Measurements from ENCODE around the gene SLC9A1.

The SLC9A1 gene

DNA sequence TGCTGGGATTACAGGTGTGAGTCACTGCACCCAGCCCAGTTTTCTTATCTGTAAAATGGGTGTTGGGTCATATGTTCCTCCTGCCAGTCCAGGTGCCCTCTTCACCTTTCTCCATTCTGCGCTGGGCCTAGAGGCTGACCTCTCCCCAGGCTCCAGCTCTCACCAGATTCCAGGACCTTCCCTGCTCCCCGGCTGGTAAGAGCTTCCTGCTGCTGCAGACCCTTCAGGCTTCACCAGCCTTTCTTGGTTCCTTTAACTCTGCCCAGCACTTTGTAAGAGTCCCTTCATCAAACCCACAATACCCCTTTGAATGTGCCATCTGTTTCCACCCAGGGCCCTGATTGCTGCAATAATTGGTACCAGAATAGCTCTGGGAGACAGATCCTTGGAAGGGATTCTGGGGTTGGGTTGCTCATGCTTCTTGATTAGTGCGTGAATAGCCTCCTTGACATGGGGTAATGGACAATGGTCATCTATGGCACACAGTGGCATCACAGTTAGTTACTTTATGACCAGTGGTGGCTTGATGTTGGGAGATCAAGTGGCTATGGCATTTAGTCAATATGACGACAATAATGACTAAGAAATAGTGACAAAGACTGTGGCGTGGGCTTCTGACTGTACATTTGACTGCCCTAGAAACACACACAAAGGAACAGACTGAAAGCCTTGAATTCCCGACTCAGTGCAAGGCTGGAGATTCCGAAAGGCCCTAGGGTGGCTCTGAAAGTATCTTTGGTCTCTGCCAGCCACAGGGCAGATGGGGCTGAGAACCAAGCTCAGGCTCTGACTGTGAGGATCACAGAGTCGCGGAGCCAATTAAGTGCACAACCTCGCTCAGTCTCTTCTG lies 67.3 kb downstream of the SLC9A1 start:
- FAIRE-seq: no peak
- no peak for DNase-seq (ENCODE audit: extremely low spot score, insufficient read length, low read depth)

GRCh38 chr1:27086628-27087027 lies 68.3 kb downstream of the SLC9A1 start:
- DNase-seq (ENCODE audit: extremely low spot score, insufficient read length, low read depth) (no peak), FAIRE-seq (no peak)

GRCh38 chr1:27086026-27086425 lies 68.9 kb downstream of the SLC9A1 start:
- DNase-seq (ENCODE audit: extremely low spot score, insufficient read length, low read depth): no peak
- FAIRE-seq: no peak

DNA sequence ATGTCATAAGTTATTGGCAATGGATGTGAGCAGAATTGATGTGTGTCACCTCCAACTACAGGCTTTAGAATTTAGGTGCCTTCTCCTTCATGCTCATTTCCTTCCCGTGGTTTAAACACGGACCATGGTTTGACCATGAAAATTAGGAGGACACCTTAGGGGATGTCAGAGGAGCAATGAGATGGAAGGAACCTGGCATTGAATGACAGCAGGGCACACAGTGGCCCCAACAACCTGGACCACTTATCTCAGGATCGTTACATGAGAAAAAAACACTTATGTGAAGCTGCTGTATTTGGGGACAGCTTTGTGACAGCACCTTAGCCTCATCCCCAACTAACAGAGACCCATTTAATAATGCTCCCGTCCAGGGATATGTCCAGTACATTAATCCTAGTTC lies 70.8 kb downstream of the SLC9A1 start:
- FAIRE-seq (no peak), DNase-seq (ENCODE audit: extremely low spot score, insufficient read length, low read depth) (no peak)

- DNase-seq (ENCODE audit: extremely low spot score, insufficient read length, low read depth) (no peak), FAIRE-seq (no peak)
Measured at GRCh38 chr1:27077968-27078367, 77.0 kb downstream of the SLC9A1 start.

GRCh38 chr1:27076803-27077202 lies 78.1 kb downstream of the SLC9A1 start:
- DNase-seq (ENCODE audit: extremely low spot score, insufficient read length, low read depth) (no peak), FAIRE-seq (no peak)

DNA sequence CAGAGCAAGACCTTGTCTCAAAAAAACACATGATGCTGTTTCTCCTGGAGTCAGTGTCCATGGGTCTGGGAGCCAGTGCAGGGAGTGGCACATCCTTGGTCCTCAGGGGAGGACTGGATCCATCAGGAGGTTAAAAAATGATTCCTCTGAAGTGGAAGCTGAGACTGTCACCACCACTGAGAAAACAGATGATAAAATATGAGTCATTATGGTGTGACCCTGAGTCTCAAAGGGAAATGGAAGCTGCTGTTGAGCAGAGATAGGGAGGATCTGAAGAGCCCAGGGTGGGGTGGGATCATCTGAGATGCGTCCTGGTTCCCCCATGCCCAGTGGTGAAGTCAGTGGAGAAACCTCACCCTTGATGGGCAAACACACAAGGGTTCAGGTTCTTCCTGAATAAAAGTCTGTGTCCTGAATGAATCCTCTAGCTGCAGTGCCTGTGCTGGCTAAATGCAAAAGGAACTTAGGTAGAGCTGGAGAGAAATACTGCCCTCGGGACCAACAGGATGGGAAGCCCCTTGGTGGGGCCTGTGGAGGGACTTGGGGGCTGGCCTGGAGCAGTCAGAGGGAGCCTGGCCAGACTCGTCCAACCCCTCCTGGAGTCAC lies 80.6 kb downstream of the SLC9A1 start:
- no peak for FAIRE-seq
- DNase-seq (ENCODE audit: extremely low spot score, insufficient read length, low read depth): no peak

- no peak for FAIRE-seq
- DNase-seq (ENCODE audit: extremely low spot score, insufficient read length, low read depth): no peak
Measured at GRCh38 chr1:27071049-27071416, 83.9 kb downstream of the SLC9A1 start.

- FAIRE-seq: no peak
- no peak for DNase-seq (ENCODE audit: extremely low spot score, insufficient read length, low read depth)
Measured at GRCh38 chr1:27070390-27071048, 84.4 kb downstream of the SLC9A1 start.

DNA sequence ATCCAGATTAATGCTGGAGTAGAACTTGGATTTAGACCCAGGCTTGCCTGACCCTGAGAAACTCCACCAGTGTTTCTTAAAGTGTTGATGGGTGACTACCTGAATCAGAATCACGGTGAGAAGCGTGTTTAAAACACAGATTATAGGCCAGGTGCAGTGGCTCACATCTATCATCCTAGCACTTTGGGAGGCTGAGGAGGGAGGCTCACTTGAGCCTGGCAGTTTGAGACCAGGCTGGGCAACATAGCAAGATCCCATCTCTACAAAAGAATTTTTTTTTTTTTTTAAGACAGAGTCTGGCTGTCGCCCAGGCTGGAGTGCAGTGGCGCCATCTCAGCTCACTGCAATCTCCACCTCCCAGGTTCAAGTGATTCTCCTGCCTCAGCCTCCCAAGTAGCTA lies 86.0 kb downstream of the SLC9A1 start:
- FAIRE-seq (no peak), DNase-seq (ENCODE audit: extremely low spot score, insufficient read length, low read depth) (no peak)

- DNase-seq (ENCODE audit: extremely low spot score, insufficient read length, low read depth) (no peak), FAIRE-seq (no peak)
Measured at GRCh38 chr1:27065999-27066630, 88.8 kb downstream of the SLC9A1 start.

DNA sequence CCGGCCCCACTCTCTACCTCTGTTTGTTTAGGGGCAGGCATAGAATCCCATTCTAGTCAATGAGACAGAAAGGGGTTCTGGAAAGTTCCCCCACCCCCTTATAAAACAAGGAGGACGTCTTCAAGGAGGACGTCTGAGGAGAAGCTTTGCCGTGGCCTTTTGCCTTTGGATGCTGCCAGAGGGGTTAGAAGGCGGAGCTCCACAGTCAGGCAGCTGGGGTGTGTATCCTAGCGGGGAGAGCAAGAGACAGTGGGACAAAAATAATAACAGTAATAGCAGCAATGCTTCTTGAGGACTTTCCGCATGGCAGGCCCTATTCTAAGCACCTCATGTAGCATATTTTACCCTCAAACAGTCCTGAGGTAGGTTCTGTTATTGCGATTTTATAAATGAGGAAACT lies 94.0 kb downstream of the SLC9A1 start:
- FAIRE-seq (no peak), DNase-seq (ENCODE audit: extremely low spot score, insufficient read length, low read depth) (no peak)

GRCh38 chr1:27058966-27059669 lies 95.8 kb downstream of the SLC9A1 start:
- FAIRE-seq (no peak), DNase-seq (ENCODE audit: extremely low spot score, insufficient read length, low read depth) (no peak)

GRCh38 chr1:27057801-27058625 lies 96.9 kb downstream of the SLC9A1 start:
- no peak for FAIRE-seq
- DNase-seq (ENCODE audit: extremely low spot score, insufficient read length, low read depth): no peak

DNA sequence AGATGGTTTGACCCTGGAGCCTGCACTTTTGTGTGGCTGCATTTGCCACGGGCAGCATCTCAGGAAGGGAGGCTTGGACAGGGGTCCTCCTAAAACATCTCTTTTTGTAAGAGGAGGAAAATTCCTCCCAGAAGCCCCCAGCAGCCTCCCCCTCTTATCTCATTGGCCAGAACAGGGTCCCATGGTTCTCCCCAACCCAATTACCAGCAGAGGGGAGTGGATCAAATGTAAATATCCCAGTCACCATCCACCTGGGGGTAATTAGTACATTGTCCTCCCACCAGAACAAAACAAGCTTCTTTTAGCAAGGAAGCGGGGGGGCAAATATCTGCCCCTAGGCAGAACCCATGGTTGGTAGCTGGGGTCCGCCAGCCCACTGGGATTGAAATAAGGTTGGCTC lies 97.5 kb downstream of the SLC9A1 start:
- DNase-seq (ENCODE audit: extremely low spot score, insufficient read length, low read depth) (no peak), FAIRE-seq (no peak)

DNA sequence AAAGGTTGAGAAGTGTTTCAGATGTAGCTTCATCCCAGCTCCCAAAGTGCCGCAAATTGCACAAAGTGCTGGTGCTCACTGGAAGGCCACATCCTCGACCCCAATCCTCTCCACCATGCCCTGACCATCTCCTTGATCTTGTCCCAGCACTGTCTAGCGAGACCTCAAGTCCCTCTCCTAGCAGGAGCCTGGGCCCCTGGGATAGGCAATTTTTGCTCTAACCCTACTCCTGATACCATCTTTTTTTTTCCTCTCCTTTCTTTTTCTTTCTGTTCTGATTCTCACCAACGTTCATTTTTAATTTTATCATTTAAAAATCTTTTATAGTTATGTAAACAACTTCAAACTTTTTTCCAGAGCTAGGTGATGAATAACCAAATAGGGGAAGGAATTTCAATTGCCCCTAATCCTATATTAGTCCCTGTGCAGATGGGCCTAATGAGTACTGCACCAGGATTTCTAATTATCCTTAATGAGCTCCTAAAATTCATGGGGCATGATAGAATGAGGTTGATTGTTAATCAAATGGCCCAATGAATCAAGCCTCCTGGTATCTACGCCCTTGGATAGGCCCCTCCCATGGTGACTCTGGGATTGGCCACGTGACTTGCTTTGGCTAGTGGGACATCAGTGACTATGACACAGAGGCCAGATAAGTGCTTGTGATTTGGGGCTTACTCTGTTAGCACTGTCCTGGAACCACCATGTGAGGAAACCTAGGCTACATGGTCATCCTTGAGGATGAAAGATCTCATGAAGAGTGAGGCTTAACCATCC lies 100.8 kb downstream of the SLC9A1 start:
- DNase-seq (ENCODE audit: extremely low spot score, insufficient read length, low read depth) (no peak), FAIRE-seq (no peak)

GRCh38 chr1:27052527-27052926 lies 102.4 kb downstream of the SLC9A1 start:
- DNase-seq (ENCODE audit: extremely low spot score, insufficient read length, low read depth) (no peak), FAIRE-seq (no peak)

- no peak for DNase-seq (ENCODE audit: extremely low spot score, insufficient read length, low read depth)
- FAIRE-seq: no peak
Measured at GRCh38 chr1:27049607-27050006, 105.3 kb downstream of the SLC9A1 start.

GRCh38 chr1:27049100-27049499 lies 105.8 kb downstream of the SLC9A1 start:
- DNase-seq (ENCODE audit: extremely low spot score, insufficient read length, low read depth) (no peak), FAIRE-seq (no peak)

All from GM18507 (cell line).